ENCODE measurements around the gene TNRC6B.

Gene TNRC6B

GRCh38 chr22:40200795-40201530 lies 23.2 kb downstream of the TNRC6B start:
- Histone ChIP-seq H3K9me3 (ENCODE audit: control insufficient read depth, low read length) (no peaks in the 10 kb centered on the region), H3K36me3 (ENCODE audit: control insufficient read depth, insufficient read depth, low read length, severe bottlenecking) (no peaks in the 10 kb centered on the region), H3K4me3 (ENCODE audit: low read length) (no peak overlapping the region), H3K9ac (ENCODE audit: low read length) (no peak overlapping the region), H3K27me3 (replicated peaks; ENCODE audit: control insufficient read depth, insufficient read depth, low read length) (no peaks in the 10 kb centered on the region), H3K4me1 (ENCODE audit: control insufficient read depth, insufficient read depth, low read length) (peaks cover 48% of the 10 kb centered on the region)
- no peak for DNase-seq (ENCODE audit: low read depth)

- H3K4me1 ChIP-seq (ENCODE audit: control insufficient read depth, insufficient read depth, low read length) = peaks cover 33% of the 10 kb centered on the region
- DNase-seq (ENCODE audit: low read depth) = peak; percentile 15
- H3K27me3 ChIP-seq (replicated peaks; ENCODE audit: control insufficient read depth, insufficient read depth, low read length) = no peaks in the 10 kb centered on the region
- no peaks in the 10 kb centered on the region for H3K36me3 ChIP-seq (ENCODE audit: control insufficient read depth, insufficient read depth, low read length, severe bottlenecking)
- H3K9ac ChIP-seq (ENCODE audit: low read length) = no peak overlapping the region
- no peak overlapping the region for H3K4me3 ChIP-seq (ENCODE audit: low read length)
- no peaks in the 10 kb centered on the region for H3K9me3 ChIP-seq (ENCODE audit: control insufficient read depth, low read length)
Measured at GRCh38 chr22:40202225-40202944, 24.7 kb downstream of the TNRC6B start.

- H3K9ac ChIP-seq (ENCODE audit: low read length) = peak overlapping the region; percentile 59
- peaks cover 26% of the 10 kb centered on the region for H3K4me1 ChIP-seq (ENCODE audit: control insufficient read depth, insufficient read depth, low read length)
- no peaks in the 10 kb centered on the region for H3K36me3 ChIP-seq (ENCODE audit: control insufficient read depth, insufficient read depth, low read length, severe bottlenecking)
- no peaks in the 10 kb centered on the region for H3K9me3 ChIP-seq (ENCODE audit: control insufficient read depth, low read length)
- DNase-seq (ENCODE audit: low read depth) = peak; percentile 13
- no peaks in the 10 kb centered on the region for H3K27me3 ChIP-seq (replicated peaks; ENCODE audit: control insufficient read depth, insufficient read depth, low read length)
- H3K4me3 ChIP-seq (ENCODE audit: low read length) = no peak overlapping the region
Measured at GRCh38 chr22:40203572-40203971, 25.8 kb downstream of the TNRC6B start.

- H3K36me3 ChIP-seq (ENCODE audit: control insufficient read depth, insufficient read depth, low read length, severe bottlenecking) = no peaks in the 10 kb centered on the region
Measured at GRCh38 chr22:40204321-40205116, 26.8 kb downstream of the TNRC6B start.

GRCh38 chr22:40206561-40206960 lies 28.8 kb downstream of the TNRC6B start:
- H3K9ac ChIP-seq (ENCODE audit: low read length) = no peak overlapping the region
- DNase-seq (ENCODE audit: low read depth) = no peak
- H3K4me1 ChIP-seq (ENCODE audit: control insufficient read depth, insufficient read depth, low read length) = peaks cover 26% of the 10 kb centered on the region
- H3K36me3 ChIP-seq (ENCODE audit: control insufficient read depth, insufficient read depth, low read length, severe bottlenecking) = no peaks in the 10 kb centered on the region
- no peaks in the 10 kb centered on the region for H3K9me3 ChIP-seq (ENCODE audit: control insufficient read depth, low read length)
- no peaks in the 10 kb centered on the region for H3K27me3 ChIP-seq (replicated peaks; ENCODE audit: control insufficient read depth, insufficient read depth, low read length)
- no peak overlapping the region for H3K4me3 ChIP-seq (ENCODE audit: low read length)

More at GRCh38 chr22:40204321-40205116, 26.8 kb downstream of the TNRC6B start:
- Histone ChIP-seq H3K9me3 (ENCODE audit: control insufficient read depth, low read length) (no peaks in the 10 kb centered on the region), H3K4me1 (ENCODE audit: control insufficient read depth, insufficient read depth, low read length) (peaks cover 26% of the 10 kb centered on the region), H3K4me3 (ENCODE audit: low read length) (peak overlapping the region; percentile 32), H3K9ac (ENCODE audit: low read length) (peak overlapping the region; percentile 59), H3K27me3 (replicated peaks; ENCODE audit: control insufficient read depth, insufficient read depth, low read length) (no peaks in the 10 kb centered on the region)
- DNase-seq (ENCODE audit: low read depth) = peak; percentile 87

GRCh38 chr22:40210818-40211217 lies 33.1 kb downstream of the TNRC6B start:
- Histone ChIP-seq H3K4me1 (ENCODE audit: control insufficient read depth, insufficient read depth, low read length) (peaks cover 23% of the 10 kb centered on the region), H3K9ac (ENCODE audit: low read length) (no peak overlapping the region), H3K36me3 (ENCODE audit: control insufficient read depth, insufficient read depth, low read length, severe bottlenecking) (peaks cover 2% of the 10 kb centered on the region), H3K4me3 (ENCODE audit: low read length) (no peak overlapping the region), H3K9me3 (ENCODE audit: control insufficient read depth, low read length) (no peaks in the 10 kb centered on the region), H3K27me3 (replicated peaks; ENCODE audit: control insufficient read depth, insufficient read depth, low read length) (no peaks in the 10 kb centered on the region)
- no peak for DNase-seq (ENCODE audit: low read depth)

GRCh38 chr22:40211476-40212054 lies 33.8 kb downstream of the TNRC6B start:
- peaks cover 23% of the 10 kb centered on the region for H3K4me1 ChIP-seq (ENCODE audit: control insufficient read depth, insufficient read depth, low read length)
- no peak overlapping the region for H3K4me3 ChIP-seq (ENCODE audit: low read length)
- DNase-seq (ENCODE audit: low read depth) = no peak
- H3K36me3 ChIP-seq (ENCODE audit: control insufficient read depth, insufficient read depth, low read length, severe bottlenecking) = peaks cover 5% of the 10 kb centered on the region
- H3K9me3 ChIP-seq (ENCODE audit: control insufficient read depth, low read length) = no peaks in the 10 kb centered on the region
- peak overlapping the region; percentile 41 for H3K9ac ChIP-seq (ENCODE audit: low read length)
- H3K27me3 ChIP-seq (replicated peaks; ENCODE audit: control insufficient read depth, insufficient read depth, low read length) = no peaks in the 10 kb centered on the region

GRCh38 chr22:40212121-40212520 lies 34.4 kb downstream of the TNRC6B start:
- Histone ChIP-seq H3K4me1 (ENCODE audit: control insufficient read depth, insufficient read depth, low read length) (peaks cover 23% of the 10 kb centered on the region), H3K4me3 (ENCODE audit: low read length) (no peak overlapping the region), H3K36me3 (ENCODE audit: control insufficient read depth, insufficient read depth, low read length, severe bottlenecking) (peaks cover 5% of the 10 kb centered on the region), H3K27me3 (replicated peaks; ENCODE audit: control insufficient read depth, insufficient read depth, low read length) (no peaks in the 10 kb centered on the region), H3K9me3 (ENCODE audit: control insufficient read depth, low read length) (no peaks in the 10 kb centered on the region), H3K9ac (ENCODE audit: low read length) (peak overlapping the region; percentile 41)
- no peak for DNase-seq (ENCODE audit: low read depth)

GRCh38 chr22:40213478-40213877 lies 35.8 kb downstream of the TNRC6B start:
- peaks cover 5% of the 10 kb centered on the region for H3K36me3 ChIP-seq (ENCODE audit: control insufficient read depth, insufficient read depth, low read length, severe bottlenecking)
- H3K4me3 ChIP-seq (ENCODE audit: low read length) = no peak overlapping the region

GRCh38 chr22:40215266-40215665 lies 37.5 kb downstream of the TNRC6B start:
- peaks cover 23% of the 10 kb centered on the region for H3K4me1 ChIP-seq (ENCODE audit: control insufficient read depth, insufficient read depth, low read length)
- H3K4me3 ChIP-seq (ENCODE audit: low read length) = no peak overlapping the region
- no peaks in the 10 kb centered on the region for H3K9me3 ChIP-seq (ENCODE audit: control insufficient read depth, low read length)
- peaks cover 5% of the 10 kb centered on the region for H3K36me3 ChIP-seq (ENCODE audit: control insufficient read depth, insufficient read depth, low read length, severe bottlenecking)
- no peaks in the 10 kb centered on the region for H3K27me3 ChIP-seq (replicated peaks; ENCODE audit: control insufficient read depth, insufficient read depth, low read length)
- H3K9ac ChIP-seq (ENCODE audit: low read length) = no peak overlapping the region
- DNase-seq (ENCODE audit: low read depth) = no peak

More at GRCh38 chr22:40213478-40213877, 35.8 kb downstream of the TNRC6B start:
- H3K27me3 ChIP-seq (replicated peaks; ENCODE audit: control insufficient read depth, insufficient read depth, low read length) = no peaks in the 10 kb centered on the region
- peaks cover 23% of the 10 kb centered on the region for H3K4me1 ChIP-seq (ENCODE audit: control insufficient read depth, insufficient read depth, low read length)
- no peak for DNase-seq (ENCODE audit: low read depth)
- H3K9ac ChIP-seq (ENCODE audit: low read length) = no peak overlapping the region
- no peaks in the 10 kb centered on the region for H3K9me3 ChIP-seq (ENCODE audit: control insufficient read depth, low read length)

Data from adipocyte (in vitro differentiated cells).